ENCODE results near the gene SH3GL1. TPM values are rescaled to one million over a fixed set of nuclear protein-coding genes. Genes with fewer than 3 reads are reported as not detected.

Gene SH3GL1
- total and polyA plus RNA-seq, 4 donors = 37.7 to 69.7 (median 57.5) TPM

GRCh38 chr19:4376028-4376670, 24.2 kb downstream of the SH3GL1 start:
- Histone ChIP-seq H3K4me3 (ENCODE audit: low read length in 2 of 2) (no peak overlapping the region), H3K9me3 (ENCODE audit: control insufficient read depth, low read length) (no peaks in the 10 kb centered on the region), H3K27me3 (ENCODE audit: control insufficient read depth in 1 of 2, insufficient read depth in 2 of 2, low read length in 1 of 2) (no peaks in the 10 kb centered on the region), H3K4me1 (ENCODE audit: control insufficient read depth in 1 of 2, insufficient read depth in 2 of 2, low read length in 2 of 2) (peaks cover 0 to 6% of the 10 kb centered on the region in 2 donors), H3K36me3 (ENCODE audit: control insufficient read depth in 1 of 2, insufficient read depth in 2 of 2, low read length in 1 of 2) (no peaks in the 10 kb centered on the region), H3K27ac (ENCODE audit: low read depth in 1 of 2, low read length in 2 of 2) (peak overlapping the region in 1 of 2 donors; percentile 44)
- 61 to 67% methylated on average over 15 to 16 of the region's 16 CpGs for WGBS, 2 donors
- intact Hi-C loops (cut with DNase I) = no loop called here
- DNase-seq = no peak
- ATAC-seq (ENCODE audit: low FRiP score) = no peak

- H3K27me3 ChIP-seq (ENCODE audit: control insufficient read depth in 1 of 2, insufficient read depth in 2 of 2, low read length in 1 of 2) = no peaks in the 10 kb centered on the region
- intact Hi-C loops (cut with DNase I) = loop anchor here in 1 of 2 donors (2.0 kb wide), 1 partner anchor 33 kb away; the partner anchor contains the start of gene MPND
- H3K27ac ChIP-seq (ENCODE audit: low read depth in 1 of 2, low read length in 2 of 2) = peak overlapping the region; percentile 40 to 88
- DNase-seq (peak; percentile 72 to 88), ATAC-seq (ENCODE audit: low FRiP score) (no peak)
- no peaks in the 10 kb centered on the region for H3K36me3 ChIP-seq (ENCODE audit: control insufficient read depth in 1 of 2, insufficient read depth in 2 of 2, low read length in 1 of 2)
- WGBS, 2 donors = 35 to 43% methylated on average over 16 of the region's 16 CpGs
- no peaks in the 10 kb centered on the region for H3K9me3 ChIP-seq (ENCODE audit: control insufficient read depth, low read length)
- H3K4me3 ChIP-seq (ENCODE audit: low read length in 2 of 2) = no peak overlapping the region
- peaks cover 0 to 6% of the 10 kb centered on the region in 2 donors for H3K4me1 ChIP-seq (ENCODE audit: control insufficient read depth in 1 of 2, insufficient read depth in 2 of 2, low read length in 2 of 2)
Observed at GRCh38 chr19:4375164-4376027, 25.0 kb downstream of the SH3GL1 start.

DNA sequence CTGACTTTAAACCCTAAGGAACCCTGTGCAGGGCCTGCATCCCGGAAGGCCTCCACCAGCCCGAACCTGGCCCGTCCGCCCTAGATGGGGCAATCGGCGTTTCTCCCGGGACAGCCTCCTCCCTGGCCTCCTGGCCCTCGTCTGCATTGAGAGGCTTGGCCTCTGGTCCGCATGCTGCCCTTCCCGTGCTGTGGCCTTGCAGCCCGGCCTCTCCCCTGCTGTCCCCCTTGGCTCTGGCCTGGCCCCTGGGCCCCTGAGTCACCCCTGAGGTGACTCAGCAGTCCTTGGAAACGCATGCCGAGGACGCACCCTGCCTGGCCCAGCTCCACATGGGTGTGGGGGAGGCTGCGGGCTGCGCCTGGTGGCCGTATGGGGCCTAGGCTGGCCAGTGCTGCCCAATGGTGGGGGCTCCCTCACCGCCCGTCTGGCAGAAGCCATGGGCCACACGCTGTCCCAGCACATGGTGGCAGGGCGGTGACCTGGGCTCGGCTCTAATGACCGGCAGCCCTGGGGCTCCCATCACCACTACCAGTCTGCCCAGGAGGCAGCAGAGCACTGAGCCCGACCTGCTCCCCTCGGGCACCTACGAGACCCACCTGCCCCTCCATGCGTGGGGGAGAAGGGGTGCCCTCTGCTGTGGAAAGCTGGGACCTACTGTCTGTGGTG, 25.7 kb downstream of the SH3GL1 start:
- intact Hi-C loops (cut with DNase I) = loop anchor here in 1 of 2 donors (2.0 kb wide), 1 partner anchor 32 kb away; the partner anchor contains the start of gene MPND
- H3K27me3 ChIP-seq (ENCODE audit: control insufficient read depth in 1 of 2, insufficient read depth in 2 of 2, low read length in 1 of 2) = no peaks in the 10 kb centered on the region
- no peak overlapping the region for H3K4me3 ChIP-seq (ENCODE audit: low read length in 2 of 2)
- ATAC-seq (ENCODE audit: low FRiP score) (peak; percentile 82), DNase-seq (peak; percentile 90 to 96)
- H3K36me3 ChIP-seq (ENCODE audit: control insufficient read depth in 1 of 2, insufficient read depth in 2 of 2, low read length in 1 of 2) = no peaks in the 10 kb centered on the region
- H3K4me1 ChIP-seq (ENCODE audit: control insufficient read depth in 1 of 2, insufficient read depth in 2 of 2, low read length in 2 of 2) = peaks cover 0 to 6% of the 10 kb centered on the region in 2 donors
- WGBS, 2 donors = 22 to 25% methylated on average over 26 to 27 of the region's 27 CpGs
- H3K27ac ChIP-seq (ENCODE audit: low read depth in 1 of 2, low read length in 2 of 2) = peak overlapping the region; percentile 69 to 88
- H3K9me3 ChIP-seq (ENCODE audit: control insufficient read depth, low read length) = no peaks in the 10 kb centered on the region

- Histone ChIP-seq H3K4me3 (ENCODE audit: low read length in 2 of 2) (no peak overlapping the region), H3K27ac (ENCODE audit: low read depth in 1 of 2, low read length in 2 of 2) (peak overlapping the region; percentile 69 to 88), H3K27me3 (ENCODE audit: control insufficient read depth in 1 of 2, insufficient read depth in 2 of 2, low read length in 1 of 2) (no peaks in the 10 kb centered on the region), H3K36me3 (ENCODE audit: control insufficient read depth in 1 of 2, insufficient read depth in 2 of 2, low read length in 1 of 2) (no peaks in the 10 kb centered on the region), H3K4me1 (ENCODE audit: control insufficient read depth in 1 of 2, insufficient read depth in 2 of 2, low read length in 2 of 2) (peaks cover 0 to 6% of the 10 kb centered on the region in 2 donors), H3K9me3 (ENCODE audit: control insufficient read depth, low read length) (no peaks in the 10 kb centered on the region)
- ATAC-seq (ENCODE audit: low FRiP score) (peak; percentile 39), DNase-seq (peak in 1 of 2 donors; percentile 77)
- WGBS, 2 donors = 2 to 7% methylated on average over 25 of the region's 25 CpGs
- intact Hi-C loops (cut with DNase I) = loop anchor here in 1 of 2 donors (2.0 kb wide), 1 partner anchor 31 kb away; the partner anchor contains the start of gene MPND
Observed at GRCh38 chr19:4373601-4374497, 26.5 kb downstream of the SH3GL1 start.

DNA sequence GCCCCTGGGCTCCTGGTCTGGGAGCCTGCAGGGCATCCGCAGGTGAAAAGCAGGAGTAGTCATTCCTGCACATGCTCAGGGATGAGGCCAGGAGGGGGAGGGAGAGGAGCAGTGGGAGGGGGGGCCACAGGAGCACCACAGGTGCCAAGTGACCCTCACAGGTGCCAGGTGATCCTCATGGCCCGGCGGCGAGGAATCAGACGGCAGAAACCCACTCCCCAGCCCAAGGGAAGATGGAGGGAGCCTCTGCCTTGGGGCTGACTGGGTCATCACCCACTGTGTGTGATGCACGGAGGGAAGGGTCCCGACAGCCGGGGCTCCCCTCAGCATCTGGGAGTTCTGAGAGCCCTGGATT, 27.4 kb downstream of the SH3GL1 start:
- Histone ChIP-seq H3K9me3 (ENCODE audit: control insufficient read depth, low read length) (no peaks in the 10 kb centered on the region), H3K4me1 (ENCODE audit: control insufficient read depth in 1 of 2, insufficient read depth in 2 of 2, low read length in 2 of 2) (peaks cover 0 to 6% of the 10 kb centered on the region in 2 donors), H3K27ac (ENCODE audit: low read depth in 1 of 2, low read length in 2 of 2) (peak overlapping the region in 1 of 2 donors; percentile 88), H3K27me3 (ENCODE audit: control insufficient read depth in 1 of 2, insufficient read depth in 2 of 2, low read length in 1 of 2) (no peaks in the 10 kb centered on the region), H3K36me3 (ENCODE audit: control insufficient read depth in 1 of 2, insufficient read depth in 2 of 2, low read length in 1 of 2) (no peaks in the 10 kb centered on the region), H3K4me3 (ENCODE audit: low read length in 2 of 2) (no peak overlapping the region)
- 53 to 56% methylated on average over 8 of the region's 8 CpGs for WGBS, 2 donors
- no peak for ATAC-seq (ENCODE audit: low FRiP score)
- intact Hi-C loops (cut with DNase I) = no loop called here
- DNase-seq = no peak

- no peak for DNase-seq
- H3K27ac ChIP-seq (ENCODE audit: low read depth in 1 of 2, low read length in 2 of 2) = peak overlapping the region in 1 of 2 donors; percentile 6
- H3K4me3 ChIP-seq (ENCODE audit: low read length in 2 of 2) = no peak overlapping the region
- peaks cover 0 to 6% of the 10 kb centered on the region in 2 donors for H3K4me1 ChIP-seq (ENCODE audit: control insufficient read depth in 1 of 2, insufficient read depth in 2 of 2, low read length in 2 of 2)
- no peaks in the 10 kb centered on the region for H3K36me3 ChIP-seq (ENCODE audit: control insufficient read depth in 1 of 2, insufficient read depth in 2 of 2, low read length in 1 of 2)
- no peaks in the 10 kb centered on the region for H3K27me3 ChIP-seq (ENCODE audit: control insufficient read depth in 1 of 2, insufficient read depth in 2 of 2, low read length in 1 of 2)
- WGBS, 2 donors = 89 to 93% methylated on average over 22 of the region's 22 CpGs
- no peak for ATAC-seq (ENCODE audit: low FRiP score)
- H3K9me3 ChIP-seq (ENCODE audit: control insufficient read depth, low read length) = no peaks in the 10 kb centered on the region
- intact Hi-C loops (cut with DNase I) = no loop called here
Observed at GRCh38 chr19:4372165-4373012, 28.0 kb downstream of the SH3GL1 start.

GRCh38 chr19:4371247-4372164, 28.8 kb downstream of the SH3GL1 start:
- Histone ChIP-seq H3K27ac (ENCODE audit: low read depth in 1 of 2, low read length in 2 of 2) (no peak overlapping the region), H3K9me3 (ENCODE audit: control insufficient read depth, low read length) (no peaks in the 10 kb centered on the region), H3K4me3 (ENCODE audit: low read length in 2 of 2) (no peak overlapping the region), H3K36me3 (ENCODE audit: control insufficient read depth in 1 of 2, insufficient read depth in 2 of 2, low read length in 1 of 2) (no peaks in the 10 kb centered on the region), H3K27me3 (ENCODE audit: control insufficient read depth in 1 of 2, insufficient read depth in 2 of 2, low read length in 1 of 2) (no peaks in the 10 kb centered on the region), H3K4me1 (ENCODE audit: control insufficient read depth in 1 of 2, insufficient read depth in 2 of 2, low read length in 2 of 2) (peaks cover 0 to 6% of the 10 kb centered on the region in 2 donors)
- 84 to 85% methylated on average over 31 of the region's 31 CpGs for WGBS, 2 donors
- ATAC-seq (ENCODE audit: low FRiP score) = no peak
- no peak for DNase-seq
- intact Hi-C loops (cut with DNase I) = no loop called here
